ENCODE data around the gene TAF11L7.

- no peak for TF ChIP-seq HDGF (IDR thresholded peaks at IDR 0.05; ENCODE audit: borderline replicate concordance)
- TF ChIP-seq FOXK2 (IDR thresholded peaks at IDR 0.05) = no peak
- no peak for TF ChIP-seq SP1 (IDR thresholded peaks at IDR 0.05)
- TF ChIP-seq ELF4 (IDR thresholded peaks at IDR 0.05) = no peak
- no peak for TF ChIP-seq FOXA1 (IDR thresholded peaks at IDR 0.05)
- TF ChIP-seq SUZ12 (IDR thresholded peaks at IDR 0.05) = no peak
- TF ChIP-seq FOXM1 (IDR thresholded peaks at IDR 0.05; ENCODE audit: borderline replicate concordance) = no peak
- no peak for TF ChIP-seq LEF1 (IDR thresholded peaks at IDR 0.05; ENCODE audit: borderline replicate concordance)
- TF ChIP-seq TARDBP (IDR thresholded peaks at IDR 0.05) = no peak
- TF ChIP-seq NFRKB (IDR thresholded peaks at IDR 0.05) = no peak
- TF ChIP-seq ARNT (IDR thresholded peaks at IDR 0.05) = no peak
- no peak for TF ChIP-seq BHLHE40 (IDR thresholded peaks at IDR 0.05; ENCODE audit: borderline replicate concordance)
These were observed 29.5 kb upstream of the TAF11L7 start for GRCh38 chr5:17614872-17615605.
